ENCODE results near the gene PAX7.

The PAX7 gene

GRCh38 chr1:18661404-18662285 is 31.0 kb downstream of the PAX7 start:
- no peaks in the 10 kb centered on the region for H3K36me3 Mint-ChIP-seq
- H3K4me1 Mint-ChIP-seq = peaks cover 36% of the 10 kb centered on the region
- H3K9me3 Mint-ChIP-seq = no peaks in the 10 kb centered on the region
- H3K4me3 Mint-ChIP-seq = no peak overlapping the region
- no peaks in the 10 kb centered on the region for H3K27me3 Mint-ChIP-seq
- no peak overlapping the region for H3K27ac Mint-ChIP-seq

DNA sequence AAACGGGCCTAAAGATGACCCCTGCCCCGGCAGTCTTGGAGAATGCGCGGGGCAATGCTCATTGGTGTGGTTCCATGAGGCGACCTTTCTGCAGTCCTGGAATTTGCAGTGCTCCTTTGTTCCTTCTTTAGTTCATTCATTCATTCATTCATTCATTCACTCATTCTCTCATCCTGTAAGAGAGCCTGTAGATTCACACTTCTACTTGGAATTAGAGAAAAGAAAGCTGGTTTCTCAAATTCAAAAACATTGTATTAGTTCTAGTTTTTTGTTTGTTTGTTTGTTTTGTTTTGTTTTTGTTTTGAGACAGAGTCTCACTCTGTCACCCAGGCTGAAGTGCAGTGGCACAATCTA is 31.6 kb downstream of the PAX7 start:
- H3K4me3 Mint-ChIP-seq = no peak overlapping the region
- H3K36me3 Mint-ChIP-seq = no peaks in the 10 kb centered on the region
- peaks cover 38% of the 10 kb centered on the region for H3K4me1 Mint-ChIP-seq
- no peak overlapping the region for H3K27ac Mint-ChIP-seq
- H3K9me3 Mint-ChIP-seq = no peaks in the 10 kb centered on the region
- no peaks in the 10 kb centered on the region for H3K27me3 Mint-ChIP-seq

DNA sequence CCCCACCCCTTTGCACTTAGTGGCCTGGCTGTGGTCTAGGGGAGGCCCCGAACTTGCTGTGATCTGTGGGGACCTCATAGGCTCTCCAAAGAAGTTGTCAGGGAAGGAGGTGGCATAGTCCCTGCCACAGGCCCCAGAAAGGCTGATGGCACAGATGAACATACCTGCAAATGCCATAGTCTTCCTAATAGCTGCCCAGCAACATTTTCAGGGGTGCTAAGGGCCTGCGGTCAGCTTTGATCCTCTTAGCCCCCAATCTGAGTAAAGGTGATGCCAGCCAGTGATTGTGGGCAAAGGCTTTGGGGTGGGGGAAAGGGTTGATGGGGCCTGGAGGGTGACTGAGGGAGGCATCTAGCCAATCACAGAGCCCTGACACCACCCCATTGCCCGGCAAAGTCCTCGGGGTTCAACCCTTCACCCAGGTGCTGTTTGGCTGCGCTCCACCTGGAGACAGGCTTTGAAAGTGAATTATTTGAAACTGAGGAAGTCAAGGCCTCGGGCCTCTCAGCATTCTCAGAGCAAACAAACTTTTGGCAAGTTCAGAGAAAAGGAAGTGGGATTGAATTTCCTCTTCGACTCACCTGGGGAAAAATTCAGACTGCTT is 35.8 kb downstream of the PAX7 start:
- Mint-ChIP-seq H3K27ac (no peak overlapping the region), H3K36me3 (no peaks in the 10 kb centered on the region), H3K27me3 (no peaks in the 10 kb centered on the region), H3K4me3 (no peak overlapping the region), H3K9me3 (no peaks in the 10 kb centered on the region), H3K4me1 (peaks cover 22% of the 10 kb centered on the region)

GRCh38 chr1:18667333-18667732 is 36.7 kb downstream of the PAX7 start:
- H3K9me3 Mint-ChIP-seq = no peaks in the 10 kb centered on the region
- no peaks in the 10 kb centered on the region for H3K27me3 Mint-ChIP-seq
- peaks cover 16% of the 10 kb centered on the region for H3K4me1 Mint-ChIP-seq
- H3K36me3 Mint-ChIP-seq = no peaks in the 10 kb centered on the region
- peak overlapping the region; percentile 17 for H3K27ac Mint-ChIP-seq
- H3K4me3 Mint-ChIP-seq = peak overlapping the region; percentile 31

- Mint-ChIP-seq H3K4me3 (no peak overlapping the region), H3K4me1 (peaks cover 16% of the 10 kb centered on the region), H3K27ac (no peak overlapping the region), H3K9me3 (no peaks in the 10 kb centered on the region), H3K27me3 (no peaks in the 10 kb centered on the region), H3K36me3 (no peaks in the 10 kb centered on the region)
These were observed 37.4 kb downstream of the PAX7 start for GRCh38 chr1:18668046-18668445.

DNA sequence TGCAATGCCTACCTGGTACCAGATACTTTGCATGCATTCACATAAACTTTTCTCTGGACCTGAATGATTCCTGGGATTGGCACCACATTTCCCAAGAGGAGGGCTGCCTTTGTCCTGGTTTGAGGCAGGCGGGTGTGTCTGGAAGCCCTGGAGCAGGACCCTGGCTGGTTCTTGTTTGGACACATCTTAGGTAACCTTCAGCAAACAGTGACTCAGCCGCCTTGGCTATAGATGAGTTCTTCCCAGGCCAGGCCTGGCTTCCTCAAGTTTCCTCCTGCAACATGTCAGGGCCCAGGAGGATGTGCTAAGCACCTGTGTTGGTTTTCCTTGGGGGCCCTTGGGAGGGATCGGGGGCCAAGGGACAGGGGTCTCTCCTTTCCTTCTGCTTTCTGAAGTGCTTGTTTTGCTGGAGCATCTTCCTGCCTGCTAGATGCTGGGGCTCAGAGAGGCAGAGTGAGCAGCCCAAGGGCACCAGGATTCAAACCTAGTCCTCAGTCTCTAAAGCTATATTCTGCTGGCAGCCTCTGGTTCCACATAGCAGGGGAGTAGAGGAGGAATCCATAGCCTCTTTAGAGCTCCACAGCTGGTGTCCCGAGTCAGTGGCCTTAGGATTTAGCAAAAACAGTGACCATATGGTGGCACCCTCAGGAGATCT is 38.2 kb downstream of the PAX7 start:
- Mint-ChIP-seq H3K4me3 (no peak overlapping the region), H3K36me3 (no peaks in the 10 kb centered on the region), H3K27ac (no peak overlapping the region), H3K27me3 (no peaks in the 10 kb centered on the region), H3K9me3 (no peaks in the 10 kb centered on the region), H3K4me1 (peaks cover 16% of the 10 kb centered on the region)

GRCh38 chr1:18670121-18670867 is 39.6 kb downstream of the PAX7 start:
- Mint-ChIP-seq H3K4me3 (no peak overlapping the region), H3K36me3 (no peaks in the 10 kb centered on the region), H3K4me1 (peaks cover 16% of the 10 kb centered on the region), H3K27ac (no peak overlapping the region), H3K27me3 (no peaks in the 10 kb centered on the region), H3K9me3 (no peaks in the 10 kb centered on the region)

GRCh38 chr1:18670868-18671225 is 40.2 kb downstream of the PAX7 start:
- no peaks in the 10 kb centered on the region for H3K36me3 Mint-ChIP-seq
- no peaks in the 10 kb centered on the region for H3K27me3 Mint-ChIP-seq

DNA sequence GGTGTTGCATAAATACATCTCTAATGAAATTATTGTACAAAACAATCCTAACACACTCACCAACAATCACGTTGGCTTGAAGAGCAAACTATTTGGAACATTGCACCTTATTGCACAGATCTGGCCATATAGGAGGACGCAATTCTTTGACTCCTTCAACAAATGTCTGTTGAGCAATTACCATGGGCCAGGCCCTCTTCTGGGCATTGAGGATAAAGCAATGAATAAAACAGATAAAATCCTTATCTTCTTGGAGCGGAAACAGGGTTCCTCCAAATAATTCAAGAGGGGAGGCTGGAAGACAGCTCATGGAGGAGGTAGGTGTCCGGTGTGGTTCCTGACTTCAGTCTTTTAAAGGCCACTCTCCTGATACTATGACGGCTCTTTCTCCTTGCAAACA is 43.3 kb downstream of the PAX7 start:
- Mint-ChIP-seq H3K4me3 (no peak overlapping the region), H3K27me3 (peaks cover 2% of the 10 kb centered on the region), H3K4me1 (no peaks in the 10 kb centered on the region), H3K36me3 (no peaks in the 10 kb centered on the region), H3K27ac (no peak overlapping the region), H3K9me3 (no peaks in the 10 kb centered on the region)

More at GRCh38 chr1:18670868-18671225, 40.2 kb downstream of the PAX7 start:
- H3K27ac Mint-ChIP-seq = no peak overlapping the region
- H3K9me3 Mint-ChIP-seq = no peaks in the 10 kb centered on the region
- peaks cover 16% of the 10 kb centered on the region for H3K4me1 Mint-ChIP-seq
- no peak overlapping the region for H3K4me3 Mint-ChIP-seq

DNA sequence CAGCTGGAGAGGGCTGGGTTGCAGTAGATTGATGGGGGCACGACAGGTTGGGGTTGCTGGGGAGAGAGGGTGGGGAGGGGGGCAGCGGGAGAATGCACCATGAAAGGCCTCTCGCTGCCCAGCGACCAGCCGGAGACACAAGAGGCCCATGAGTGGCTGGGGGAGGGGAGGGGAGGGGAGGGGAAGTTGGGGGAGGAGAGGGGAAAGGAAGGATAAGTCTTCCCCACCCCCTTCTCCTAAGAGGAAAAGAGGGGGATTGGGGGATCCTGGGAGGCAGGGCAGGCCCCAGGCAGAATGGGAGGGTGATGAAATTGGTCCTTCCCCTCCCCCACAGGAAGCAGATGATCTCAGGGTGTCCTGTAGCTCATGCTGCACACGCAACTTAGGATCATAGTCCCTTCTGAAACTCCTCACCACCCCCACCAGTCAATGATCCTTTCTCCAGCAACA is 45.7 kb downstream of the PAX7 start:
- Mint-ChIP-seq H3K4me3 (no peak overlapping the region), H3K9me3 (no peaks in the 10 kb centered on the region), H3K27me3 (peaks cover 4% of the 10 kb centered on the region), H3K4me1 (no peaks in the 10 kb centered on the region), H3K27ac (no peak overlapping the region), H3K36me3 (no peaks in the 10 kb centered on the region)

DNA sequence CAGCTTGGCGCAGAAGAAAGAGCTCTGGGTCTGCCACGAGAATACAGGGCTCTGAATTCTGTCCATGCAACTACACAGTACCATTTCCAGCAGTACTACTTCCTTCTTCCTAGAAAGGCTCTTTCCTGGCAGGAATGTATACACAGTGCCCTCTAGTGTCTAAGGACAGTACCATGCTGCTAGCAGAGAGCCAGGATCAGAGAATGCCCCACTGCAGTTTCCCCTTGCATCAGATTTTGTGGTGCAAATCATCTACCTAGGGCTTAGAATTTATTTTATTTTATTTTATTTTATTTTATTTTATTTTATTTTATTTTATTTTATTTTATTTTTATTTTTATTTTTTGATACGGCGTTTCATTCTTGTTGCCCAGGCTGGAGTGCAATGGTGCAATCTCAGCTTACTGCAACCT is 50.8 kb downstream of the PAX7 start:
- H3K27me3 Mint-ChIP-seq = peaks cover 4% of the 10 kb centered on the region

GRCh38 chr1:18682375-18682774 is 51.7 kb downstream of the PAX7 start:
- H3K4me3 Mint-ChIP-seq = no peak overlapping the region
- H3K4me1 Mint-ChIP-seq = no peaks in the 10 kb centered on the region
- H3K27ac Mint-ChIP-seq = no peak overlapping the region
- no peaks in the 10 kb centered on the region for H3K36me3 Mint-ChIP-seq
- H3K9me3 Mint-ChIP-seq = no peaks in the 10 kb centered on the region
- peaks cover 2% of the 10 kb centered on the region for H3K27me3 Mint-ChIP-seq

More for the DNA sequence above, 50.8 kb downstream of the PAX7 start:
- no peaks in the 10 kb centered on the region for H3K9me3 Mint-ChIP-seq
- no peak overlapping the region for H3K27ac Mint-ChIP-seq
- H3K36me3 Mint-ChIP-seq = no peaks in the 10 kb centered on the region
- H3K4me3 Mint-ChIP-seq = no peak overlapping the region
- no peaks in the 10 kb centered on the region for H3K4me1 Mint-ChIP-seq

- H3K36me3 Mint-ChIP-seq = no peaks in the 10 kb centered on the region
- no peak overlapping the region for H3K27ac Mint-ChIP-seq
- H3K9me3 Mint-ChIP-seq = no peaks in the 10 kb centered on the region
- H3K4me3 Mint-ChIP-seq = no peak overlapping the region
- H3K4me1 Mint-ChIP-seq = no peaks in the 10 kb centered on the region
- H3K27me3 Mint-ChIP-seq = peaks cover 2% of the 10 kb centered on the region
These were observed 53.7 kb downstream of the PAX7 start for GRCh38 chr1:18684303-18684702.

- H3K4me1 Mint-ChIP-seq = no peaks in the 10 kb centered on the region
- H3K27me3 Mint-ChIP-seq = no peaks in the 10 kb centered on the region
- no peaks in the 10 kb centered on the region for H3K36me3 Mint-ChIP-seq
- H3K27ac Mint-ChIP-seq = no peak overlapping the region
- no peak overlapping the region for H3K4me3 Mint-ChIP-seq
- H3K9me3 Mint-ChIP-seq = no peaks in the 10 kb centered on the region
These were observed 55.9 kb downstream of the PAX7 start for GRCh38 chr1:18686540-18686939.

GRCh38 chr1:18687273-18687672 is 56.6 kb downstream of the PAX7 start:
- H3K36me3 Mint-ChIP-seq = no peaks in the 10 kb centered on the region
- H3K4me3 Mint-ChIP-seq = no peak overlapping the region
- peaks cover 3% of the 10 kb centered on the region for H3K27me3 Mint-ChIP-seq
- H3K9me3 Mint-ChIP-seq = no peaks in the 10 kb centered on the region
- no peaks in the 10 kb centered on the region for H3K4me1 Mint-ChIP-seq
- no peak overlapping the region for H3K27ac Mint-ChIP-seq

Data from activated naive CD4-positive, alpha-beta T cell treated with anti-CD3 and anti-CD28 coated beads, Interleukin-2, amount 50 U/mL, for 24 hours (primary cell).